AG09309 (cell line): ENCODE results near the gene SETSIP.
"Not testable (repeated sequence)": the region's sequence is repeated elsewhere in the genome, so short reads cannot be mapped to it uniquely, and the experiment has no call there.

Experiments used
- DNase-seq: peaks from one replicate; pipeline ENCODE4 v3.0.0-alpha.2; 2010; ENCODE audit warnings: low read depth
- H3K4me3 ChIP-seq: 2 replicates; pipeline ENCODE4 v1.5.1; 2011; ENCODE audit warnings: mild to moderate bottlenecking, low read depth, low read length, moderate library complexity; ENCODE audit not compliant: control insufficient read depth
- CTCF ChIP-seq: IDR thresholded peaks from 2 replicates; pipeline ENCODE4 v1.5.1; 2011; ENCODE audit warnings: mild to moderate bottlenecking, low read depth, low read length, inconsistent platforms; ENCODE audit not compliant: insufficient read depth, control insufficient read depth; ENCODE audit errors: missing control alignments

SETSIP gene

GRCh38 chr1:92081031-92081430 is 5.8 kb upstream of the SETSIP start:
- peak overlapping the region; percentile 94 for H3K4me3 ChIP-seq
- DNase-seq, result no peak
- TF ChIP-seq CTCF, result no peak

- peak within 1 kb of the TSS; percentile 94 for H3K4me3 ChIP-seq
- DNase-seq, result peak; percentile 20
- peak; percentile 15 for TF ChIP-seq CTCF
These were observed 5.1 kb upstream of the SETSIP start, which contains the start of gene BTBD8 for GRCh38 chr1:92080128-92080985. TSS of gene BTBD8 (plus strand) at chr1:92080345. CDS start at chr1:92080572, 227 bp downstream.

GRCh38 chr1:92079441-92079840 is 4.2 kb upstream of the SETSIP start:
- no peak overlapping the region for H3K4me3 ChIP-seq
- no peak for TF ChIP-seq CTCF
- DNase-seq, result no peak

- H3K4me3 ChIP-seq, result not testable (repeated sequence)
These were observed 2.9 kb upstream of the SETSIP start for GRCh38 chr1:92078077-92078476.

GRCh38 chr1:92076363-92076762 is 1.2 kb upstream of the SETSIP start:
- H3K4me3 ChIP-seq, result no peak overlapping the region
- TF ChIP-seq CTCF, result no peak
- DNase-seq, result no peak

More at GRCh38 chr1:92078077-92078476, 2.9 kb upstream of the SETSIP start:
- not testable (repeated sequence) for DNase-seq

- not testable (repeated sequence) for H3K4me3 ChIP-seq, DNase-seq
These were observed 765 bp downstream of the SETSIP start for GRCh38 chr1:92074446-92074845.

- H3K4me3 ChIP-seq, result no peak overlapping the region
- TF ChIP-seq CTCF, result no peak
- no peak for DNase-seq
These were observed 4.3 kb downstream of the SETSIP start for GRCh38 chr1:92070892-92071291.
